Measurements from ENCODE around the gene F11R.
"Not testable (repeated sequence)": the region's sequence is repeated elsewhere in the genome, so short reads cannot be mapped to it uniquely, and the experiment has no call there.

The F11R gene

GRCh38 chr1:161013131-161013487 lies 7.8 kb downstream of the F11R start:
- DNase-seq (ENCODE audit: low spot score), result no peak

- no peak for DNase-seq (ENCODE audit: low spot score)
These were observed 8.5 kb downstream of the F11R start for GRCh38 chr1:161012420-161012819.

DNA sequence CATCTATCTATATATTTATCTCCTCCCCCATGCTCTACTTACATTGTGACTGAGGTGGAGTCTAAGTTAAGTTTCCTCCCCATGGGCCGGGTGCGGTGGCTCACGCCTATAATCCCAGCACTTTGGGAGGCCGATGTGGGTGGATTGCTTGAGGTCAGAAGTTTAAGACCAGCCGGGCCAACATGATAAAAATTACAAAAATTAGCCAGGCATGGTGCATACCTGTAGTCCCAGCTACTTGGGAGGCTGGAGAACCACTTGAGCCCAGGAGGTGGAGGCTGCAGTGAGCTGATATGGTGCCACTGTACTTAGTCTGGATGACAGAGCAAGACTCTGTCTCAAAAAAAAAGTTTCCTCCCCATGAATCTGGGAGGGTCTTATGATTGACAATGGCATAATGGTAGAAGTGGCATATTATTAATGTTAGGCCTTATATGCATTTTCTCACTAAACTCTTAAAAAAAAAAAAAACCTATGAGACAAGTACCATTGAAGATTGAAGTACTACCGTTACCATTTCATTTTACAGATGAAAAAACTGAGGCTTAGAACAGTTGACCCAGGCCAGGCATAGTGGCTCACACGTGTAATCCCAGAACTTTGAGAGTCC lies 11.2 kb downstream of the F11R start:
- no peak for DNase-seq (ENCODE audit: low spot score)

DNA sequence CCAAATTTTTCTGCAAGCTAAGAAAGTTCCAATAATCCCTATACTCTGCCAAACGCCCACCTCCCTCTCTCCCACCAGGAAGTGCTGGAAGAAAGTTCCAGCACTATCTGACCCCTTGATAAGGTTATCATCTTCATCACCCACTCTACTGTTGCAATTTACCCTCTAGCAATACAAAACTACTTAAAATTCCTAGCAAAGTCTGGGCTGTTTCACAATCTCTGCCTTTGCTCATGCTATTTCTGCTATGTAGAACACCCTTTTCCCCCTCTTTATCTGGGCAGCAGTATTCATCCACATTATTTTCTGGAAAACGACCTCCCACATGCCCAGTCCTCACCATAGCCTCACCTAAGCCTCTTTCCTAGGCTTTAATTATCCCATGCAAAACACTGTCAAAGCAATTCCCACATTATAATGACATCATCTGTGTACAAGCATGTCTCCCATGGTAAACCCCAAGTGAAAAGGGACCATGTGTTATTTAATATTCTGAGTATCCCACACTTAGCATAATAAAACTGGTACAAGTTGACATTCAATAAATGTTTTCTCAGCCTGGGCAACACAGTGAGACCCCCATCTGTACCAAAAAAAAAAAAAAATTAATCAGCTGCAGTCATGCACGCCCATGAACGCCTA lies 12.0 kb downstream of the F11R start:
- no peak for DNase-seq (ENCODE audit: low spot score)

GRCh38 chr1:161007369-161007768 lies 13.6 kb downstream of the F11R start:
- no peak for DNase-seq (ENCODE audit: low spot score)

DNA sequence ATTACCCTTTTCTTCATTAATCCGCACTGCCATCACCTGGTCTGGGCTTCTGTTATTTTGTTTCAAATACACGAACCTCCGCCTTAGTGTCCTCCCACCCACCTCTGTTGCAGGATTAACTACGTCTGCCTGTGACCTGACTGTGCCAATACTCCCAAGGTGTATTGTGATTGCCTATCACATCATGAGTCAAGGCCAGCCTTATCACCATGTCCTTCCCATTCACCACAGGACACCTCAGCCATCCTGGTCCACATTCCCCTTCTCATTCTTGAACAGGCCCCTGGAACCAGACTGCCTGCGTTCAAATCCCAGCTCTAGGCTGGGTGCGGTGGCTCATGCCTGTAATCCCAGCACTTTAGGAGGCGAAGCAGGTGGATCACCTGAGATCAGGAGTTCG lies 14.4 kb downstream of the F11R start:
- DNase-seq (ENCODE audit: low spot score), result no peak

GRCh38 chr1:161001525-161001924 lies 19.4 kb downstream of the F11R start:
- DNase-seq (ENCODE audit: low spot score), result no peak

DNA sequence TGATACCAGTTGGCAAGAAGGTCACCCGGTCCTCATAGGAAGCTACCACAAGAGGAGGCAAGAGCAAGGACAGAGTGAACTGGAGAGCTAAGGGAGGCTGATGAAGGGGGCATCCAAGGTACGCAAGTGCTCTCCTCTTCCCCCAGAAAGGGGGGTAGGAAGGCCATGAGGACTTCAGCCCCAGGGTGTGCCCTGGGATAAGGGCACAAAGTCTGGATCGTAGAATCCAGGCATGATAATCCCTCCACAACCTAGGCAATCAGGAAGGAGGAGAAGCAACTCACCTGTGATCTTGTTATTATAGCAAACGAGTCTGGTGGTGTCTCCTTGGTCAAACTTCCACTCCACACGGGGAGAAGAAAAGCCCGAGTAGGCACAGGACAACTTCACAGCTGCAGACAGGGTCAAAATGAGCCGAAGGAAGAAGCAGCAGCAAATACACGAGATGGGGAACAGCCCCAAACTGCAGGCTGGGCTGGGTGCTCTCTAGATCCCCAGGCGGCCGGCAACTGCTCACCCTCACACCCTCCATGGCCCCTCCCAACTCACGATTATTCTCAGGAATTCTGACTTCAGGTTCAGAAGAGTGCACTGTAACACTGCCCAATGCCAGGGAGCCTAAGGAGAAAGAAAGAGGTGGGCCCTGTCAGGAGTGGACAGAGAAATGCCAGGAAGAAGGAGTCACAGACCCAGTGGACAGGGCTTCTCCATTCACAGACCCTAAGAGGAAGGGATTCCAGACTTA lies 20.0 kb downstream of the F11R start:
- no peak for DNase-seq (ENCODE audit: low spot score)

DNA sequence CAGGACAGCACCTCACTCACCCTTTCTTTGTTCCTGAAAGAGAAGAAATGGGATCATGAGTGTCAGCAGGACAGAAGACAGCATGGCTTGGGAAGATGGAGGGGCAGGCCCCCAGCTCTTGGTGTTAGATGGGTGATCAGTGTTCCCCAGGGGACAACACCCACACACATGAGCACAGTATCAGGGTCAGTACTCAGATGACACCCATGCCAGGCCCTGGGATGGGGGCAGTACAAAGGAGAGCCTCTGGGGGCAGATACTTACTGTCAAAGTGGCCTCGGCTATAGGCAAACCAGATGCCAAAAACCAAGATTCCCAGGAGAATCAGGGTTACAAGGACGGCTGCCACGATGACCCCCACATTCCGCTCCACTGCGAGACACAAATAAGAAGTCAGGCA lies 21.6 kb downstream of the F11R start:
- DNase-seq (ENCODE audit: low spot score), result no peak

DNA sequence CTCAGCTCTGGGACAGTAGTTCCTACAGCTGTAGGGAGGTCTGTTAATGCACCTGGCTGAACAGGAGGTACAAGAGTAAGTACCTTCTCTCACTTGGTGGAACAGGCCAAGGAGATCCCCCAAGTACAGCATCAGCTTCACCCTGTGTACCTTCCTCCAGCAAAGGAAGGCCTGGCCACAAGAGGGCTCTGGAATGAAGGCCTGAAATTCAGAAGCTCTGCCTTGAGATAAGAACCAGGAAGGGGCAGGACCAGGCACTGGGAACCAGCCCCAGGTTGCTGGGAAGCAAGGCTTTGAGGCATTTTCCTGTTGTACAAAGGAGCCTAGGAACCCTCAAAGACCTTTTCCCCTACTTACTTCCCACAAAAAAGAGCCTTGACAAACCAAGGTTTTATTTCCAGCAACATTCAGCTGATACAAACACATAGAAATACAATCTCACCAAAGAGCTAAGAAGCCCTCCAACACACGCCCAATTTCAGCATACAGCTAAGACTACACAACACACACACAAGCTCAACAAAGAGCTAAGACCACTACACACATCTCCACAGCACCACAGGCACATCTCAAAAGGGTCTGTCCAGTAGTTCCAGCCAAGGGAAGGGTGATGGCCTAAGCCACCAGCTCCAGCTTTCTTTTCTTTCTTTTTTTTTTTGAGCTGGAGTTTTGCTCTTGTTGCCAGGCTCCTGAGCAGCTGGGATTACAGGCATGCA lies 23.5 kb downstream of the F11R start:
- DNase-seq (ENCODE audit: low spot score), result peak; percentile 39

DNA sequence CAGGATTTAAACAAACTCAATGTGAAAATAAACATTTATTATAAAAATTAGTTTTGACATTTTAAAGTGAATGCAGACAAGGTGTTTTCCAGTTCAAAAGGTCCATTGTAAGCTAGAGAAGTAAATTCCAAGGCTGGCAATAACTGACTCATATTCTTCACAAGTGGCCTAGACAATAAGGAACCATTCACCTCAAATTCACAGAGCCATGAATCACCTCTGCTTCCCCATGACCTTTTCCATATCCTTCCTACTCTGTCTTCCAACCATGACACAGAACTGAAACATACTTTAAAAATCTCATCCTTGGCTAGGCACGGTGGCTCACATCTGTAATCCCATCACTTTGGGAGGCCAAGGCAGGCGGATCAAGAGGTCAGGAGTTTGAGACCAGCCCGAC lies 24.8 kb downstream of the F11R start:
- no peak for DNase-seq (ENCODE audit: low spot score)

- DNase-seq (ENCODE audit: low spot score), result no peak
These were observed 27.3 kb downstream of the F11R start for GRCh38 chr1:160993544-160994193.

GRCh38 chr1:160992036-160992435 lies 28.9 kb downstream of the F11R start:
- not testable (repeated sequence) for DNase-seq (ENCODE audit: low spot score)

DNA sequence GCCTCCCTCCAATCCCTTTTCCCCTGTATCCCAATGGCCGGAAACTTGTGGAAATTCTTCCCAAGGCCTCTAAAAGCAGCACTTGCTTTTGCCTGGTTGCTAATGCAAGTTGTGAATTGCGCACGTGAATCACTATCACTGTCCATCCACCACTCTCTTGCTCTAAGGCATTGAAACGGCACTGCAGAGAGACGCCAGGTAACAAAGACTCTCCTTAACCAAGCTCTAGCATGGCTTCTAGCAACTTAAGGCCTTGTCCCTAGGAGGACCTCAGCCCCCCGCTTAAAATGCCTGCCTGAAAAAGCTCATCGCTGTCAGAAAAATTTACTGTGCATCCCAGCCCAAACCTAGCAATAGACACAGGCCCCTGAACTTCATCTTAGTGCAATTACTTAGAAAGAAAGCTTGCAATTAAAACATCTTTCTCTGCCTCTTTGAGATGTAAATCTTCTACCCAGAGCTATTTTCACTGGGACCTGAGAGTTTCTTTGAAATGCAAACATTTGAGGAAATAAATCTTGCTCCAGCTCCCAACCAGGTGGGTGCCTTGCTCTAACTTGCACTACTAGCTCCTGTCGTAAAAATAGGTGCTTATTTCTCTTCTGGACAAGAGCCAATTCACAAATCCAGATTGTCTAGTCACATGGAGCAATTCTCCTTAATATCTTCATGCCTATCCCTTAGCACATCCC lies 33.4 kb downstream of the F11R start:
- DNase-seq (ENCODE audit: low spot score), result no peak

DNA sequence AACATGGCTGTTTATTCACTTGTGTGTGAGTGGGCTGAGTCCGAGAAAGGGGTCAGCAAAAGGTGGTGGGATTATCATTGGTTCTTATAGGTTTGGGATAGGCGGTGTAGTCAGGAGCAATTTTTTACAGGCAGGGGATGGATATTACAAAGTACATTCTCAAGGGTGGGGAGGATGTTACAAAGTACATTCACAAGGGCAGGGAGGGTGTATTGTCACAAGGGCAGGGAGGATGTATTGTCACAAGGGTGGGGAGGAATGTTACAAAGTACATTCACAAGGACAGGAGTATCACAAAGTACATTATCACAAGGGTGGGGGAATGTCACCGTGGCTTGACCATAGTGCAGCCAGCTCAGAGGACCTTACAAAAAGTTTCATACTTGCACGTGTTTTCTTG lies 35.2 kb downstream of the F11R start:
- no peak for DNase-seq (ENCODE audit: low spot score)

GRCh38 chr1:160981584-160982411 lies 39.2 kb downstream of the F11R start:
- DNase-seq (ENCODE audit: low spot score), result no peak

DNA sequence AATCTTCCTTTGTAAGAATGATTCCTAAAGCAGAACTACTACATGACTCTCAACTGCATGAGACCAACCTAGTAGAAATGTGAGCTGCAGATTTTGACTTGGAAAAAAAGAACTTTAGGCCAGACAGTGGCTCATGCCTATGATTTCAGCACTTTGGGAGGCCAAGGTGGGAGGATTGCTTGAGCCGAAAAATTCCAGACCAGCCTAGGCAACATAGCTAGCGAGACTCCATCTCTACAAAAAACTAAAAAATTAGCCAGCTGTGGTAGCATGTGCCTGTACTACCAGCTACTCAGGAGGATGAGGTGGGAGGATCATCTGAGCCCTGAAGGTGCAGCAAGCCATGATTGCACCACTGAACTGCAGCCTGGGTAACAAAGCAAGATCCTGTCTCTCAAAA lies 41.7 kb downstream of the F11R start:
- DNase-seq (ENCODE audit: low spot score), result no peak

GRCh38 chr1:160978510-160978927 lies 42.4 kb downstream of the F11R start:
- DNase-seq (ENCODE audit: low spot score), result no peak

DNA sequence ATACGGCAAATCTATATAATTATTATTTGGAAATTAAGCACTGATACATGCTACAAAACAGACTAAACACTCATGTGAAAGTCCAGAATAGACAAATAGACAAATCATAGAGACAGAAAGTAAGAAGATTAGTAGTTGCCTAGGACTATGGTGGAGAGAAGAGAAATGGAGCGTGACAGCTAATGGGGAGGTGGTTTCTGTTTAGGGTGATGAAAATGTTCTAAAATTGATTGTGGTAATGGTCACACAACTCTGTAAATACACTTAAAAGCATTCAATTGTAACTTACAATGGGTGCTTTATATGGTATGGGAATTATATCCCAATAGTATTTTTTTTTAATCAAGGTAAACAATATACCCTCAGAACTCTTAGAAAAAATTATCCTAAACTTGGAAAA lies 45.9 kb downstream of the F11R start:
- no peak for DNase-seq (ENCODE audit: low spot score)

DNA sequence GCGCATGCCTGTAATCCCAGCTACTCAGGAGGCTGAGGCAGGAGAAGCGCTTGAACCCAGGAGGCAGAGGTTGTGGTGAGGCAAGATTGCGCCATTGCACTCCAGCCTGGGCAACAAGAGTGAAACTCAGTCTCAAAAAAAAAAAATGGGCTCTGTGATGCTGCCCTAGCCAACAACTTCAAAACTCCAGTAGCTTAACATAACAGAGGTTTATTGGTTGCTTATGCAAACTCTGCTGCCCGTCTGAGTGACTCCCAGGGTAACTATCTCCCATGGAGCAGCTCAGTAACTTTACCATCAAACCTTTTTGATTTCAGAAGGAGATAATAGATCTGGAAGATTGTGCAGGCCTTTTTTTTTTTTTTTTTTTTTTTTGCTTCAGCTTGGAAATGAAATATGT lies 47.5 kb downstream of the F11R start:
- no peak for DNase-seq (ENCODE audit: low spot score)

DNA sequence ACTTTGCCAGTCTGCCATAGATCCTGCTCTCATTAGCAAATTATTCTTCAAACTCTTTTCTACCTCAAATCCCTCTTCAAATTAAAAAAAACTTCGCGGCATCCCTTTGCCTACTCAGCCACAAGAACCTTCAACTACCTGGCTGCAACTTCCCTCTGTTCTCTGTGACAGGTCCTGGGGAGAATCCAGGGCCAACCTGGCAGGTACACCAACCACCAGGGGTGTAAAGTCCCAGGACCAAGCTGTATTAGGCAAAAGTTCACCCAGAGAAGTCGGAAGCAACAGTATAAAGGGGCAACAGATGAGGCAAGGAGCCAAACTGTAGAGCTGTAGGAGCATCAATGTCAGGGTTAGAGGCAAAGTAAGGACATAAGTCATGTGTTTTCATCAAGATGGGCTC lies 48.0 kb downstream of the F11R start:
- DNase-seq (ENCODE audit: low spot score), result no peak

Data from HuH-7.5 (cell line).